GM12865 (cell line): ENCODE measurements around the gene TMEM123.

Experiments
- DNase-seq: peaks from one replicate; pipeline ENCODE4 v3.0.0; 2010; ENCODE audit warnings: low read depth
- H3K4me3 ChIP-seq: 2 replicates; pipeline ENCODE4 v1.5.1; 2011; ENCODE audit warnings: mild to moderate bottlenecking, low read depth, low read length, control low read depth
- CTCF ChIP-seq: IDR thresholded peaks from 2 replicates; pipeline ENCODE4 v1.5.1; 2011; ENCODE audit warnings: low read length, control low read depth, low read depth, inconsistent platforms; ENCODE audit not compliant: insufficient read depth; ENCODE audit errors: missing control alignments

TMEM123 gene

DNA sequence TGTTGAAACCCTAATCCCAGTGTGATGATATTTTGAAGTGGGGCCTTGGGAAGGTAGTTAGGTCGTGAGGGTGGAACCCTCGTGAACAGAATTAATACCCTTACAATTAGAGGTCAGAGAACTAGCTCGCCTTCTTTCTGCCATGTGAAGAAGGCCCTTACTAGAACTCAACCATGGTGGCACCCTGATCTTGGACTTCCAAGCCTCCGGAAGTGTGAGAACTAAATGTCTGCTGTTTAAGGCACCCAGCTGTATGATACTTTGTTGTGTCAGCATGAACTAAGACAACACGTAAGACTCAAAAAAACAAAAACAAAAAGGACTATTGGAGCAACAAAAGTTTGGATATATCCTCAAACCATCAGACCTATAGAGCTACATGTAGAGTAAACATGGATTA lies 52.0 kb downstream of the TMEM123 start:
- TF ChIP-seq CTCF, result no peak
- no peak for DNase-seq

GRCh38 chr11:102399189-102399588 lies 53.4 kb downstream of the TMEM123 start:
- no peak for TF ChIP-seq CTCF
- no peak for DNase-seq
- no peak overlapping the region for H3K4me3 ChIP-seq

More for the DNA sequence above, 52.0 kb downstream of the TMEM123 start:
- no peak overlapping the region for H3K4me3 ChIP-seq

- no peak for TF ChIP-seq CTCF
- no peak for DNase-seq
- H3K4me3 ChIP-seq, result no peak overlapping the region
Observed at GRCh38 chr11:102398297-102398696, 54.3 kb downstream of the TMEM123 start.

DNA sequence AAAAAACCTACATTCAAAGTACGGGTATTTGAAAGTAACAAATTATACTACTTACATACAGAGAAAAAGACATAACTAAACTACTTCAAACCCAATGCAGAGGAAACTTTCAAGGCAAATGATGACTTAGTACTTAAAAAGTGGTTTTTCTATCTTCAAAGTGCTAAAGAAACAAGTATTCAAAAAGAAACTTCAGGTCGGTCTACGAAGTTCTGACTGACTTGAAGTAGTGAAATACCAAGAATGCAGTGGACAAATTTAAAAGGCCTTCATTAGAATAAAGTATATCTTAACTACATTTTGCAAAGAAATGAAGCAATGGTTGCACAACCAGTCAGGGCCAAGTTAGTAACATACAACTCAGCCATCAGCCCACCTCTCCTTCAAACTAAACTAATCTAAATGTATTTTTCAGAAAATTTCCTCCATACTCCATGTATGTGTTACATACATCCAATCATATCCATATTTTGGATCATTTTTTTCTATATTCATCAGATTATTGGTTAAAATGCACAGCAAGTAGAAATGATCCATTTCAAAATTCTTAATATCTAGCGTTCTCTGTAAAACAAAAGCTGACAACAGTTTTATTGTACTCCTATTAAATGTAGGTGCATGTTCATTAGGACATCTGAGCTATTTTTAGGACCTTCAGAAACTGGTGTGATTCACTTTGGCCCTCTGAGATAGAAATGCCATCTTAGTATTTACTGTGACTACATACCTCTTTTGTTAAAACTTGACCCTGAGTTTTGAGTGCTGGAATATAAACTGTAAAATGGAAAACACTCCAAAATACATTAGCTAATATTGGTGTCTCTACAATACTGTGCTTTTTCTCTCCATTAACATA lies 55.6 kb downstream of the TMEM123 start:
- no peak for DNase-seq
- no peak overlapping the region for H3K4me3 ChIP-seq
- no peak for TF ChIP-seq CTCF

DNA sequence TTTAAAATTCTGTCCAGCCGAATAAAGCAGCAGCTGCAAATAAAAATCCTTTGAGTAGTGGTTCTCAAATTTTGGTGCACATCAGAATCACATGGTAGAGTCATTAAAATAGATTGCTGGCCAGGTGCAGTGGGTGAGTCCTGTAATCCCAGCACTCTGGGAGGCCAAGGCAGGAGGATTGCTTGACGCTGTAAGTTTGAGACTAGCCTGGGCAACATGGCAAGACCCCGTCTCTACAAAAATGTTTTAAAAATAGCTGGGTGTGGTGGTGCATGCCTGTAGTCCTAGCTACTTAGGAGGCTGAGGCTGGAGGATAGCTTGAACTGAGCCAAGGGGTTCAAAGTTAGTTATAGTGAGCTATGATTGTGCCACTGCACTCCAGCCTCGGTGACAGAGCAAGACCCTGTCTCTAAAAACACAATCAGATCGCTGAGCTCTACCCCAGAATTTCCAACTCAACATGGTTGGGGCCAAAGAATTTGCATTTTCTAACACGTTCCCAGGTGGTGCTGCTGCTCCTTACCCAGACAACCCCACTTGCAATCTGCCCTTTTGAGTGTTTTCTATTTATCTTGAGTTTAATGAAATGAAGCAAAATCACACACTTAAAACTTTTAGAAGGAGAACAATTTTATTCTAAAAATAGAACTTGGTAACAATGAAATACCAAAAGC lies 56.7 kb downstream of the TMEM123 start:
- TF ChIP-seq CTCF, result no peak
- no peak overlapping the region for H3K4me3 ChIP-seq
- no peak for DNase-seq

DNA sequence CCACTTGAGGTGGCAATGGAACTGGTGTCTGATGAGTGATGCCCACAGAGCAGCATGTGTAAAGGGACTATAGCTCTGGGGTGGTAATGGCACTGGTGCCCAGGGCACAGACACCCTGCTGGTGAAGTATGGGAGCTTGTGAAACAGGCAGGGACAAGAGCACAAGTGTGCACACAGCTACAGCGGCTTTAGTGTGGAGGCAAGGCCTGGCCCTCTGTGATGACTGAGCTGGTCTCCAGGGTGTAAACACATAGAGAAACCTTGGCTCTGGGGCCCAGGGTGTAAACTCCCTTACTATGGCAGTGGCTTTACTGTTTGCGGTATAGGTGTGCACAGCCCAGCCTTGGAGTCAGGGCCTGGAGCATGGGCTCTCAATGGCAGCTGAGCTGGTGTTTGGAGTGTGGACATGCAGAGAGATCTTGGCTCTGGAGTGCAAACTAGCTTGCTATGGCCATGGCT lies 59.3 kb downstream of the TMEM123 start:
- no peak for DNase-seq
- no peak overlapping the region for H3K4me3 ChIP-seq
- no peak for TF ChIP-seq CTCF
